ENCODE results near the gene SLC12A9.

SLC12A9 gene

GRCh38 chr7:100891568-100892247, 39.2 kb downstream of the SLC12A9 start:
- peaks cover 9% of the 10 kb centered on the region for H3K27me3 Mint-ChIP-seq
- H3K4me1 Mint-ChIP-seq (ENCODE audit: low read depth) = peaks cover 34% of the 10 kb centered on the region
- peak overlapping the region; percentile 41 for H3K27ac Mint-ChIP-seq
- H3K36me3 Mint-ChIP-seq = peaks cover 16% of the 10 kb centered on the region
- H3K9me3 Mint-ChIP-seq (ENCODE audit: low read depth) = no peaks in the 10 kb centered on the region
- H3K4me3 Mint-ChIP-seq = peak overlapping the region; percentile 78

GRCh38 chr7:100892364-100893317, 40.1 kb downstream of the SLC12A9 start:
- H3K4me1 Mint-ChIP-seq (ENCODE audit: low read depth) = peaks cover 28% of the 10 kb centered on the region
- no peak overlapping the region for H3K27ac Mint-ChIP-seq
- no peaks in the 10 kb centered on the region for H3K9me3 Mint-ChIP-seq (ENCODE audit: low read depth)
- peaks cover 9% of the 10 kb centered on the region for H3K27me3 Mint-ChIP-seq
- H3K36me3 Mint-ChIP-seq = peaks cover 8% of the 10 kb centered on the region
- peak overlapping the region; percentile 22 for H3K4me3 Mint-ChIP-seq

- no peaks in the 10 kb centered on the region for H3K9me3 Mint-ChIP-seq (ENCODE audit: low read depth)
- peaks cover 20% of the 10 kb centered on the region for H3K4me1 Mint-ChIP-seq (ENCODE audit: low read depth)
- H3K27ac Mint-ChIP-seq = no peak overlapping the region
- H3K4me3 Mint-ChIP-seq = no peak overlapping the region
- peaks cover 15% of the 10 kb centered on the region for H3K27me3 Mint-ChIP-seq
- H3K36me3 Mint-ChIP-seq = peaks cover 2% of the 10 kb centered on the region
Observed at GRCh38 chr7:100893318-100893895, 40.9 kb downstream of the SLC12A9 start.

GRCh38 chr7:100893910-100894721, 41.6 kb downstream of the SLC12A9 start:
- peaks cover 2% of the 10 kb centered on the region for H3K36me3 Mint-ChIP-seq
- H3K4me1 Mint-ChIP-seq (ENCODE audit: low read depth) = peaks cover 18% of the 10 kb centered on the region
- H3K27ac Mint-ChIP-seq = no peak overlapping the region
- peaks cover 15% of the 10 kb centered on the region for H3K27me3 Mint-ChIP-seq
- H3K4me3 Mint-ChIP-seq = peak overlapping the region; percentile 3
- no peaks in the 10 kb centered on the region for H3K9me3 Mint-ChIP-seq (ENCODE audit: low read depth)

GRCh38 chr7:100894860-100895700, 42.6 kb downstream of the SLC12A9 start:
- H3K9me3 Mint-ChIP-seq (ENCODE audit: low read depth) = no peaks in the 10 kb centered on the region
- H3K36me3 Mint-ChIP-seq = peaks cover 2% of the 10 kb centered on the region
- peaks cover 16% of the 10 kb centered on the region for H3K27me3 Mint-ChIP-seq
- H3K27ac Mint-ChIP-seq = no peak overlapping the region
- peaks cover 18% of the 10 kb centered on the region for H3K4me1 Mint-ChIP-seq (ENCODE audit: low read depth)
- peak overlapping the region; percentile 23 for H3K4me3 Mint-ChIP-seq

- peaks cover 13% of the 10 kb centered on the region for H3K4me1 Mint-ChIP-seq (ENCODE audit: low read depth)
- H3K36me3 Mint-ChIP-seq = peaks cover 2% of the 10 kb centered on the region
- H3K27ac Mint-ChIP-seq = peak within 1 kb of the TSS; percentile 46
- H3K27me3 Mint-ChIP-seq = peaks cover 19% of the 10 kb centered on the region
- H3K9me3 Mint-ChIP-seq (ENCODE audit: low read depth) = no peaks in the 10 kb centered on the region
- H3K4me3 Mint-ChIP-seq = peak within 1 kb of the TSS; percentile 92
Observed at GRCh38 chr7:100895701-100895955, 43.1 kb downstream of the SLC12A9 start, which contains the start of gene ACHE. ACHE (minus strand) TSS chr7:100895888; CDS start chr7:100894232, 1,656 bp downstream.

- Mint-ChIP-seq H3K27ac (peak overlapping the region; percentile 46), H3K27me3 (peaks cover 24% of the 10 kb centered on the region), H3K36me3 (peaks cover 2% of the 10 kb centered on the region), H3K4me3 (peak overlapping the region; percentile 92), H3K9me3 (ENCODE audit: low read depth) (no peaks in the 10 kb centered on the region), H3K4me1 (ENCODE audit: low read depth) (peaks cover 12% of the 10 kb centered on the region)
Observed at GRCh38 chr7:100895956-100896731, 43.6 kb downstream of the SLC12A9 start.

GRCh38 chr7:100896732-100897608, 44.5 kb downstream of the SLC12A9 start:
- H3K36me3 Mint-ChIP-seq = peaks cover 2% of the 10 kb centered on the region

GRCh38 chr7:100897772-100898454, 45.4 kb downstream of the SLC12A9 start:
- Mint-ChIP-seq H3K4me1 (ENCODE audit: low read depth) (peaks cover 8% of the 10 kb centered on the region), H3K36me3 (peaks cover 2% of the 10 kb centered on the region), H3K4me3 (peak overlapping the region; percentile 66), H3K27ac (no peak overlapping the region), H3K27me3 (peaks cover 21% of the 10 kb centered on the region), H3K9me3 (ENCODE audit: low read depth) (no peaks in the 10 kb centered on the region)

More at GRCh38 chr7:100896732-100897608, 44.5 kb downstream of the SLC12A9 start:
- Mint-ChIP-seq H3K4me1 (ENCODE audit: low read depth) (peaks cover 8% of the 10 kb centered on the region), H3K9me3 (ENCODE audit: low read depth) (no peaks in the 10 kb centered on the region), H3K27ac (no peak overlapping the region), H3K4me3 (peak overlapping the region; percentile 63), H3K27me3 (peaks cover 21% of the 10 kb centered on the region)

- H3K9me3 Mint-ChIP-seq (ENCODE audit: low read depth) = no peaks in the 10 kb centered on the region
- peaks cover 8% of the 10 kb centered on the region for H3K4me1 Mint-ChIP-seq (ENCODE audit: low read depth)
- peaks cover 21% of the 10 kb centered on the region for H3K27me3 Mint-ChIP-seq
- H3K27ac Mint-ChIP-seq = no peak overlapping the region
- no peak overlapping the region for H3K4me3 Mint-ChIP-seq
- H3K36me3 Mint-ChIP-seq = peaks cover 2% of the 10 kb centered on the region
Observed at GRCh38 chr7:100899432-100899831, 46.9 kb downstream of the SLC12A9 start.

GRCh38 chr7:100900978-100901377, 48.5 kb downstream of the SLC12A9 start:
- no peak overlapping the region for H3K27ac Mint-ChIP-seq
- no peak overlapping the region for H3K4me3 Mint-ChIP-seq
- H3K27me3 Mint-ChIP-seq = peaks cover 19% of the 10 kb centered on the region
- peaks cover 2% of the 10 kb centered on the region for H3K36me3 Mint-ChIP-seq
- H3K9me3 Mint-ChIP-seq (ENCODE audit: low read depth) = no peaks in the 10 kb centered on the region
- H3K4me1 Mint-ChIP-seq (ENCODE audit: low read depth) = peaks cover 7% of the 10 kb centered on the region

GRCh38 chr7:100901921-100902332, 49.4 kb downstream of the SLC12A9 start:
- Mint-ChIP-seq H3K27me3 (peaks cover 15% of the 10 kb centered on the region), H3K9me3 (ENCODE audit: low read depth) (no peaks in the 10 kb centered on the region), H3K4me3 (no peak overlapping the region), H3K27ac (no peak overlapping the region), H3K4me1 (ENCODE audit: low read depth) (peaks cover 1% of the 10 kb centered on the region), H3K36me3 (no peaks in the 10 kb centered on the region)

Measured in activated naive CD8-positive, alpha-beta T cell (primary cell).